Heart left ventricle (tissue), 13 donors: ENCODE measurements around the gene SH3TC2.

Experiments used
- CTCF ChIP-seq, 12 donors: fragments of 200-600 bp; sonication (generic) in 4 of 12; IDR thresholded peaks; one replicate each; pipeline versions ENCODE4 v1.5.0 to v1.8.0; 2018 to 2022; ENCODE audit warnings: antibody characterized with exemption in 12 of 12, mild to moderate bottlenecking in 5 of 12
- POLR2A ChIP-seq, 2 donors: fragments of 450-650 bp; IDR thresholded peaks; one replicate each; pipeline ENCODE4 v1.6.1; 2017; ENCODE audit warnings: antibody characterized with exemption in 2 of 2, mild to moderate bottlenecking in 2 of 2, moderate library complexity in 2 of 2
- donor health status: ischemic (EF 13 %, LVEDD 7.1; RV severe dilation, severe dysfunction).
- donor health status: DM: no; HTN: yes; CAD: no.
- donor health status: DM: no; HTN: no; CAD: no.
- donor health status: ischemic (EF 25% LVEDD 6.9; RV normal size, moderate dysfunction).
- donor health status: ischemic (EF 25% LVEDD 5.7; RV mildly dilated, moderate dysfunction).
- donor health status: ischemic (EF 35%, LVEDD 5.7; RV mildly dilated, moderate dysfunction).
- donor health status: nonischemic (EF 11% LVEDD 7.7; RV severe dilation, severe dysfunction).
- donor health status: DM: yes; HTN: yes; CAD: no.
- donor health status: PGD.
- donor health status: ischemic (EF 29% LVEDD 5.4; RV normal size, mild dysfunction).
- donor health status: nonischemic (EF 23%, LVEDD 6.1; RV moderate dilation, normal function).

DNA sequence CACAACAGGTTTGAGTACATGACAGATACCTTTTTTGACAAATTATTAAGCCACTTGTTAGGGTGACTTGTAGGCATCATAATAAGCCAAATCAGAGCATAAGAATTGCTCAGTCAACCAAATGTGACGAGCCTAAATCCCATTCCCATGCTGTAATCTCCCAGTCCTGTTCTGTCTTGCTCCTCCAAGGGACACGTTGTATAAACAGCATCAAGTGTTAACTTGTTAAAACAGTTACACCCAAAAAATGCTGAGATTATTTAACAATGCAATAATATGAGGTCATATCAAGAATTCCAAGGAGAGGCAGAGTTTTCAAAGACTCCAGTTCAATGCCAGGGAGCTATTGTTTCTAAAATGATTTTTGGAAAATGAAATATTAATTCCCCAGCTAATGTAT lies 76.2 kb downstream of the SH3TC2 start:
- TF ChIP-seq POLR2A (IDR thresholded peaks at IDR 0.05) (no peak), CTCF (IDR thresholded peaks at IDR 0.05) (no peak)
